Erythroblast (primary cell): ENCODE data around the gene ARHGAP1.

Experiments
- GATA1 ChIP-seq: IDR thresholded peaks from 2 replicates; pipeline ENCODE4 v1.6.1; 2011; ENCODE audit warnings: low read depth, mild to moderate bottlenecking, control low read depth, low read length, moderate library complexity
- POLR2A ChIP-seq: IDR thresholded peaks from 2 replicates; pipeline ENCODE4 v1.6.1; 2011; ENCODE audit warnings: mild to moderate bottlenecking, low read length

DNA sequence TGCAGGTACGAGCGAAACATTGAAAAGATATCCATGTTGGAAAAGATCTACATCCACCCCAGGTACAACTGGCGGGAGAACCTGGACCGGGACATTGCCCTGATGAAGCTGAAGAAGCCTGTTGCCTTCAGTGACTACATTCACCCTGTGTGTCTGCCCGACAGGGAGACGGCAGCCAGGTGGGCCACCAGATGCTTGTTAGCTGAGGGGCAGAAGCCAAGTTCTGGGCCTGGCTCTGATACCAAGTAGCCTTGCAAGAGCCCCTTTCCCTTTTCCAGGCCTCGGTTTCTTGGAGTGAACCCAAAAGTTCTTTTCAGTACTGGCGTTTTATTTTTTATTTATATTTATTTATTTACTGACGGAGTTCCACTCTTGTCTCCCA is 28.2 kb upstream of the ARHGAP1 start:
- no peak for TF ChIP-seq POLR2A
- TF ChIP-seq GATA1: no peak
